ENCODE data around the gene REG3A. TPM values are rescaled to one million over a fixed set of nuclear protein-coding genes. Genes with fewer than 3 reads are reported as not detected.

The REG3A gene
- total RNA-seq, 4 donors from 2014 or later, result not detected

GRCh38 chr2:79180092-79180491, 20.5 kb upstream of the REG3A start:
- 80 to 82% methylated on average over 2 of the region's 2 CpGs for WGBS, 2 donors
- intact Hi-C loops (cut with DNase I; ENCODE audit: low total_unique reads), result no loop called here

DNA sequence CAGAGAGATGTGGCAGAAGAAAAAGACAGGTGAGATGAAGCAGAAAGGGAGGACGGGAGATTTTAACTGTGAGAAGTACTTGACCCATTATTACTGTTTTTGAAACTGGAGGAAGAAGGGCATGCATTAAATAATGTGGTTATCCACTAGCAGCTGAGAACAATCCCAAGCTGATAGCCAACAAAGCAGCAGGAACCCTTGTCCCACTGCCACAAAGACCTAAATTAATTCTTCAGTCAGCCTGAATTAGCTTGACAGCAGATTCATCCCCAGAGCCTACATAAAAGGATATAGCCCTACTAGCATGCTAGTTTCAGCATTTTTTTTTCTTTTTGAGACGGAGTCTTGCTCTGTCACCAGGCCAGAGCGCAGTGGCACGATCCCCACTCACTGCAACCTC, 19.5 kb upstream of the REG3A start:
- TF ChIP-seq, protein P1, sequence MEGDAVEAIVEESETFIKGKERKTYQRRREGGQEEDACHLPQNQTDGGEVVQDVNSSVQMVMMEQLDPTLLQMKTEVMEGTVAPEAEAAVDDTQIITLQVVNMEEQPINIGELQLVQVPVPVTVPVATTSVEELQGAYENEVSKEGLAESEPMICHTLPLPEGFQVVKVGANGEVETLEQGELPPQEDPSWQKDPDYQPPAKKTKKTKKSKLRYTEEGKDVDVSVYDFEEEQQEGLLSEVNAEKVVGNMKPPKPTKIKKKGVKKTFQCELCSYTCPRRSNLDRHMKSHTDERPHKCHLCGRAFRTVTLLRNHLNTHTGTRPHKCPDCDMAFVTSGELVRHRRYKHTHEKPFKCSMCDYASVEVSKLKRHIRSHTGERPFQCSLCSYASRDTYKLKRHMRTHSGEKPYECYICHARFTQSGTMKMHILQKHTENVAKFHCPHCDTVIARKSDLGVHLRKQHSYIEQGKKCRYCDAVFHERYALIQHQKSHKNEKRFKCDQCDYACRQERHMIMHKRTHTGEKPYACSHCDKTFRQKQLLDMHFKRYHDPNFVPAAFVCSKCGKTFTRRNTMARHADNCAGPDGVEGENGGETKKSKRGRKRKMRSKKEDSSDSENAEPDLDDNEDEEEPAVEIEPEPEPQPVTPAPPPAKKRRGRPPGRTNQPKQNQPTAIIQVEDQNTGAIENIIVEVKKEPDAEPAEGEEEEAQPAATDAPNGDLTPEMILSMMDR (IDR thresholded peaks at IDR 0.05), result no peak
- TF ChIP-seq POLR2A (IDR thresholded peaks at IDR 0.05), result no peak
- no peak overlapping the region for H3K4me3 ChIP-seq (ENCODE audit: low read depth, poor library complexity, severe bottlenecking)
- no peak for DNase-seq (ENCODE audit: low spot score in 2 of 2)
- WGBS, 2 donors, result 68 to 79% methylated on average over 4 of the region's 4 CpGs
- intact Hi-C loops (cut with DNase I; ENCODE audit: low total_unique reads), result no loop called here

More at GRCh38 chr2:79180092-79180491, 20.5 kb upstream of the REG3A start:
- TF ChIP-seq POLR2A (IDR thresholded peaks at IDR 0.05), result no peak
- TF ChIP-seq, protein P1 (IDR thresholded peaks at IDR 0.05), result no peak
- DNase-seq (ENCODE audit: low spot score in 2 of 2), result no peak
- no peak overlapping the region for H3K4me3 ChIP-seq (ENCODE audit: low read depth, poor library complexity, severe bottlenecking)

- intact Hi-C loops (cut with DNase I; ENCODE audit: low total_unique reads), result no loop called here
- no peak overlapping the region for H3K4me3 ChIP-seq (ENCODE audit: low read depth, poor library complexity, severe bottlenecking)
- 33 to 34% methylated on average over 6 of the region's 6 CpGs for WGBS, 2 donors
- TF ChIP-seq POLR2A (IDR thresholded peaks at IDR 0.05), result no peak
- TF ChIP-seq, protein P1 (IDR thresholded peaks at IDR 0.05), result no peak
- DNase-seq (ENCODE audit: low spot score in 2 of 2), result no peak
These were observed 18.6 kb upstream of the REG3A start for GRCh38 chr2:79178076-79178674.

DNA sequence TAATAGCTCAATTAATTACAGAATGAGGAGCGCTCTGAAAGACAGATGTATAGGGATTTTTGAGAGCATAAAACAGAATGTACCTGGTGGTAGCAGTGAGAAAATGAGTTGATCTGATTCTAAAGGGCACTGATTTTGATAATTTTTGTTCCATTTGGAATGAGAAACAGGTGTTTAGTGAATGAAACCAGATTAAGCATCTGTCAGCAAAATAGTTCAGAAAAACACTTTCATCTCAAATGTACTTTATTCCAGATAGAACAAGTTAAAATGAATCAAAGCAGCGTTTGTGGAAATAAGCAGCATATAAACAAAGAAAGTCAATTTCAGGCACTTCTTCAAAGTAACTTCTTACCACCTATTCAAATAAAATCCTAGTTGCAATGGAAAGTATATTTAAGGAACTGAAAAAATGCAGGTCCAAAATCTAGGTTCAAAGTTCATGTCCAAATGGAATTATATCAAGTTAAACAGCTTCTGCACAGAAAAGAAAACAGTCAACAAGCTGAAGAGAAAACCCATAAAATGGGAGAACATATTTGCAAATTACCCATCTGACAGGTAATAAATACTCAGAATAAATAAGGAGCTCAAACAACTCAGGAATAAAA, 11.9 kb upstream of the REG3A start:
- intact Hi-C loops (cut with DNase I; ENCODE audit: low total_unique reads), result no loop called here
- TF ChIP-seq, protein P1 (IDR thresholded peaks at IDR 0.05), result no peak
- TF ChIP-seq POLR2A (IDR thresholded peaks at IDR 0.05), result no peak
- 60 to 63% methylated on average over 2 of the region's 2 CpGs for WGBS, 2 donors
- DNase-seq (ENCODE audit: low spot score in 2 of 2), result no peak
- H3K4me3 ChIP-seq (ENCODE audit: low read depth, poor library complexity, severe bottlenecking), result no peak overlapping the region

- TF ChIP-seq, protein P1 (IDR thresholded peaks at IDR 0.05), result no peak
- no peak for TF ChIP-seq POLR2A (IDR thresholded peaks at IDR 0.05)
- 94 to 98% methylated on average over 1 of the region's 1 CpG for WGBS, 2 donors
- no peak overlapping the region for H3K4me3 ChIP-seq (ENCODE audit: low read depth, poor library complexity, severe bottlenecking)
- intact Hi-C loops (cut with DNase I; ENCODE audit: low total_unique reads), result no loop called here
- DNase-seq (ENCODE audit: low spot score in 2 of 2), result no peak
These were observed 3.2 kb upstream of the REG3A start for GRCh38 chr2:79162801-79163200.

Measured in lower leg skin (tissue), 4 donors.